Activated CD4-positive, alpha-beta T cell treated with anti-CD3 and anti-CD28 coated beads, Interleukin-10, Interleukin-2, amounts not matched to agents 100 ng/mL and 50 ng/mL, durations not matched to agents 16 hours and 8 hours (primary cell): ENCODE data around the gene PSG4.
A peak's percentile ranks its signal among the peaks of the same experiment; 100 is the strongest.
"Not testable (repeated sequence)": the region's sequence is repeated elsewhere in the genome, so short reads cannot be mapped to it uniquely, and the experiment has no call there.

Experiments
- DNase-seq: peaks from one replicate; pipeline ENCODE4 v3.0.0-alpha.2; 2020

The PSG4 gene

GRCh38 chr19:43197666-43198397 lies 7.6 kb downstream of the PSG4 start:
- not testable (repeated sequence) for DNase-seq

GRCh38 chr19:43194397-43194796 lies 11.0 kb downstream of the PSG4 start:
- not testable (repeated sequence) for DNase-seq

- not testable (repeated sequence) for DNase-seq
Measured at GRCh38 chr19:43192381-43193155, 12.9 kb downstream of the PSG4 start.

GRCh38 chr19:43188092-43188491 lies 17.3 kb downstream of the PSG4 start:
- not testable (repeated sequence) for DNase-seq

GRCh38 chr19:43186311-43186935 lies 19.0 kb downstream of the PSG4 start, which contains the start of gene PSG5:
Gene PSG5 (minus strand): TSS chr19:43186536. CDS start chr19:43186405, 131 bp downstream.
- DNase-seq, result not testable (repeated sequence)

GRCh38 chr19:43181869-43182771 lies 23.3 kb downstream of the PSG4 start:
- DNase-seq, result not testable (repeated sequence)

GRCh38 chr19:43179569-43180147 lies 25.8 kb downstream of the PSG4 start:
- DNase-seq, result peak; percentile 15

GRCh38 chr19:43178577-43178976 lies 26.9 kb downstream of the PSG4 start:
- DNase-seq, result not testable (repeated sequence)

GRCh38 chr19:43165906-43166305 lies 39.5 kb downstream of the PSG4 start:
- not testable (repeated sequence) for DNase-seq

- not testable (repeated sequence) for DNase-seq
Measured at GRCh38 chr19:43163135-43163534, 42.3 kb downstream of the PSG4 start.

GRCh38 chr19:43162261-43162660 lies 43.2 kb downstream of the PSG4 start:
- not testable (repeated sequence) for DNase-seq

- DNase-seq, result no peak
Measured at GRCh38 chr19:43152214-43152613, 53.2 kb downstream of the PSG4 start.

- DNase-seq, result not testable (repeated sequence)
Measured at GRCh38 chr19:43149788-43150187, 55.6 kb downstream of the PSG4 start.

GRCh38 chr19:43148233-43148632 lies 57.2 kb downstream of the PSG4 start:
- DNase-seq, result no peak
